ENCODE results near the gene DNAJB11. TPM values are rescaled to one million over a fixed set of nuclear protein-coding genes. Genes with fewer than 3 reads are reported as not detected.
A peak's percentile ranks its signal among the peaks of the same experiment; 100 is the strongest.
"Not testable (repeated sequence)": the region's sequence is repeated elsewhere in the genome, so short reads cannot be mapped to it uniquely, and the experiment has no call there.

Gene DNAJB11
- total RNA-seq, 1 donor from 2014 or later, result 94.5 TPM

DNA sequence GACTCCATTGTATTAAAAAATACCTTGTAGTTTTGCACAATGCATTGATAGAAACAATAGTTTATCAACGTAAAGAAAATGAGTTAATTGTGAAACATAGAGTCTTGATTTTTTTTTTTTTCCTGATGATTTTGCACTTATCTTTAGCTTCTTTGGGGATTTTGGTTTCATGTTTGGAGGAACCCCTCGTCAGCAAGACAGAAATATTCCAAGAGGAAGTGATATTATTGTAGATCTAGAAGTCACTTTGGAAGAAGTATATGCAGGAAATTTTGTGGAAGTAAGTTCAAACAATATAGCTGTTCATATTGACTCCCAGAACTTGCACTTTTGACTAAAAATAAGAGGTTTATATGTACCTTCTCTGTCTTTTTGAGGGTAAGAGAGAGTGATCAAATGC is 7.0 kb downstream of the DNAJB11 start:
- peaks cover 14% of the 10 kb centered on the region for H3K36me3 ChIP-seq (ENCODE audit: control insufficient read depth, insufficient read depth, low read length)
- TF ChIP-seq, protein P1, sequence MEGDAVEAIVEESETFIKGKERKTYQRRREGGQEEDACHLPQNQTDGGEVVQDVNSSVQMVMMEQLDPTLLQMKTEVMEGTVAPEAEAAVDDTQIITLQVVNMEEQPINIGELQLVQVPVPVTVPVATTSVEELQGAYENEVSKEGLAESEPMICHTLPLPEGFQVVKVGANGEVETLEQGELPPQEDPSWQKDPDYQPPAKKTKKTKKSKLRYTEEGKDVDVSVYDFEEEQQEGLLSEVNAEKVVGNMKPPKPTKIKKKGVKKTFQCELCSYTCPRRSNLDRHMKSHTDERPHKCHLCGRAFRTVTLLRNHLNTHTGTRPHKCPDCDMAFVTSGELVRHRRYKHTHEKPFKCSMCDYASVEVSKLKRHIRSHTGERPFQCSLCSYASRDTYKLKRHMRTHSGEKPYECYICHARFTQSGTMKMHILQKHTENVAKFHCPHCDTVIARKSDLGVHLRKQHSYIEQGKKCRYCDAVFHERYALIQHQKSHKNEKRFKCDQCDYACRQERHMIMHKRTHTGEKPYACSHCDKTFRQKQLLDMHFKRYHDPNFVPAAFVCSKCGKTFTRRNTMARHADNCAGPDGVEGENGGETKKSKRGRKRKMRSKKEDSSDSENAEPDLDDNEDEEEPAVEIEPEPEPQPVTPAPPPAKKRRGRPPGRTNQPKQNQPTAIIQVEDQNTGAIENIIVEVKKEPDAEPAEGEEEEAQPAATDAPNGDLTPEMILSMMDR (IDR thresholded peaks at IDR 0.05; ENCODE audit: insufficient read depth, low read length, severe bottlenecking), result no peak
- FAIRE-seq, result no peak
- H3K27me3 ChIP-seq (ENCODE audit: control insufficient read depth, insufficient read depth, low read length), result no peaks in the 10 kb centered on the region
- DNase-seq (ENCODE audit: low read depth), result no peak
- H3K4me3 ChIP-seq (ENCODE audit: low read depth, low read length), result no peak overlapping the region

DNA sequence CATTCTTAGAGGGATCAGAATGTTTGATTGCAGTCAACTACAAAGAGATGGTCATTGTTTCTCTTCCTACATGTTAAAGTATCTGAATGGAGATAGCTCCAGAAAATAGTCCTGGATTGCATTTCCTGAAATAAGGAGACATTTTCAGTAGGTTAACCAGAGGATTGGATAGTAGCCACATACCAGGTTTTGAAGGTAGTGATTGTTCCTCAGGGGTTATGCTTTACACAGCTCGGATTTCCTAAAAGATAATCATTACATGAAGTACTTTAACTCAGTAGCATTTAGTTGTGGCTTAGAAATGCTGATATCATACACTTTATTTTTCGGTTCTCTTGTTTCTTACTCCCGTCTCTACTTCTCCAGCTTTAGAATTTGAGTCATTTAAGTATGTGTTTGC is 10.3 kb downstream of the DNAJB11 start:
- Histone ChIP-seq H3K36me3 (ENCODE audit: control insufficient read depth, insufficient read depth, low read length) (peaks cover 16% of the 10 kb centered on the region), H3K27me3 (ENCODE audit: control insufficient read depth, insufficient read depth, low read length) (no peaks in the 10 kb centered on the region), H3K4me3 (ENCODE audit: low read depth, low read length) (no peak overlapping the region)
- FAIRE-seq (no peak), DNase-seq (ENCODE audit: low read depth) (no peak)
- TF ChIP-seq, protein P1 (IDR thresholded peaks at IDR 0.05; ENCODE audit: insufficient read depth, low read length, severe bottlenecking), result no peak

DNA sequence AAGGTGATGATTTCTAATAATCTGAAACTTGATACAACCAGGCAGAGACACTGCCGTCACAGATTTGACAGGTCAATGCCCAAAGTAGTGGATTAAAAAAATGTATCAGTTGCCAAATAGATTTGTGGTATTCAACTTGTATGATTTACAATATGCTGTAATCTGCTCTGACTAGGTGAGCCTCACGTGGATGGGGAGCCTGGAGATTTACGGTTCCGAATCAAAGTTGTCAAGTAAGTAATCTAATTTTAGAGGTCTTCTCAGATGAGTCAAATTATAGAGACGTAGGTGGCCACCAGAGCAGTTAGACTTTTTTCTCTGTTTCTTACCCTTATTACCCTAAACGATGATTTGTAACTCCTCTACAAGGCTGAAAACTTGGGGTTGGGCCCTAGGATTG is 12.0 kb downstream of the DNAJB11 start:
- Histone ChIP-seq H3K36me3 (ENCODE audit: control insufficient read depth, insufficient read depth, low read length) (peaks cover 11% of the 10 kb centered on the region), H3K27me3 (ENCODE audit: control insufficient read depth, insufficient read depth, low read length) (no peaks in the 10 kb centered on the region), H3K4me3 (ENCODE audit: low read depth, low read length) (no peak overlapping the region)
- no peak for DNase-seq (ENCODE audit: low read depth)
- no peak for FAIRE-seq
- TF ChIP-seq, protein P1 (IDR thresholded peaks at IDR 0.05; ENCODE audit: insufficient read depth, low read length, severe bottlenecking), result no peak

DNA sequence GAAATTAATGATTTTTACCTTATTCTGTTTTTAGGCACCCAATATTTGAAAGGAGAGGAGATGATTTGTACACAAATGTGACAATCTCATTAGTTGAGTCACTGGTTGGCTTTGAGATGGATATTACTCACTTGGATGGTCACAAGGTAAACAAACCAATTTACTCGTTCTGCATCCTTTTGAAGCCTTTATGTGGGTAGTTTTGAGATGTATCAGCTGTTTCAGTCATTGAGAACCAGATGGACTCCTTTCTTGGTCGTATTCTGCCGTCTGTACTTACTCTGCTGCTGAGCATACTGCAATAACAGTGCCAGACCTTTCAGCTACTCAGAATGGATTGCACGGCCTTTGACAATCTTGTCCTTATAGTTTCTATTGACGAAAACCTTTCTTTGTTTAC is 13.3 kb downstream of the DNAJB11 start:
- DNase-seq (ENCODE audit: low read depth), result peak; percentile 74
- TF ChIP-seq, protein P1 (IDR thresholded peaks at IDR 0.05; ENCODE audit: insufficient read depth, low read length, severe bottlenecking), result no peak
- peaks cover 11% of the 10 kb centered on the region for H3K36me3 ChIP-seq (ENCODE audit: control insufficient read depth, insufficient read depth, low read length)
- no peak for FAIRE-seq
- H3K27me3 ChIP-seq (ENCODE audit: control insufficient read depth, insufficient read depth, low read length), result no peaks in the 10 kb centered on the region
- H3K4me3 ChIP-seq (ENCODE audit: low read depth, low read length), result no peak overlapping the region

DNA sequence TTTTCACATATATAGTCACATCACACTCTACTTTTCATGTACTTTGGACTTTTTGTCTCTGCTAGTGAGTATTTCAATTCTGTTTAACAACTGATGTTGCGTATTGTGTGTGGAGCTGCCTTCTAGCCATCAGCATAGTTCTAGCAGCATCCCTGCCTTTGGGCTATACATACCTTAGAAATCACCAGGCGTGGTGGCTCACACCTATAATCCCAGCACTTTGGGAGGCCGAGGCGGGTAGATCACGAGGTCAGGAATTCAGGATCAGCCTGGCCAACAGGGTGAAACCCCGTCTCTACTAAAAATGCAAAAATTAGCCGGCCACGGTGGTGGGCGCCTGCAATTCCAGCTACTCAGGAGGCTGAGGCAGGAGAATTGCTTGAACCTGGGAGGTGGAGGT is 15.7 kb downstream of the DNAJB11 start:
- FAIRE-seq; H3K27me3 ChIP-seq (ENCODE audit: control insufficient read depth, insufficient read depth, low read length); H3K4me3 ChIP-seq (ENCODE audit: low read depth, low read length); DNase-seq (ENCODE audit: low read depth); H3K36me3 ChIP-seq (ENCODE audit: control insufficient read depth, insufficient read depth, low read length): not testable (repeated sequence)

DNA sequence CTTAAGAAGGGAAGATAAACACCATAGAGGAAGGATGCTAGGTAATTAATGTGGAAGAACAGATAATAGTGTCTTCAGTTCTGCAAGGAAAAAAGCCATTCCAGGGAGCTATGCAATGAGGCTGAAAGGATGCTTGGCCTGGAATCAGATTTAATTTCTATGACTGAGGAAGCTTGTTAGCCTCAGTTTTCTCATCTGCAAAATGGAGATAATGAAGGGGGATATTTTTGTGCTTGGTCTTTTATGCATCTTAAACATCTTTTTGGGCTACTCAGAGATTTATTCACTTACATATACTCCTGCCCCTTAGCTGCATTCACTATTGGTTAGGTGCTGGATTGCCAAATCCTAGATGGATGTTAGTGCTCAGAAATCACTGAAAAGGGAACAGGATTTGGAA is 16.7 kb downstream of the DNAJB11 start:
- H3K27me3 ChIP-seq (ENCODE audit: control insufficient read depth, insufficient read depth, low read length), result no peaks in the 10 kb centered on the region
- H3K4me3 ChIP-seq (ENCODE audit: low read depth, low read length), result no peak overlapping the region
- TF ChIP-seq, protein P1 (IDR thresholded peaks at IDR 0.05; ENCODE audit: insufficient read depth, low read length, severe bottlenecking), result no peak
- peaks cover 4% of the 10 kb centered on the region for H3K36me3 ChIP-seq (ENCODE audit: control insufficient read depth, insufficient read depth, low read length)
- FAIRE-seq, result no peak
- DNase-seq (ENCODE audit: low read depth), result no peak
